Measurements from ENCODE around the gene RASGEF1C. TPM values are rescaled to one million over a fixed set of nuclear protein-coding genes. Genes with fewer than 3 reads are reported as not detected.
A peak's percentile ranks its signal among the peaks of the same experiment; 100 is the strongest.

The RASGEF1C gene
- total RNA-seq, 2 experiments from 2014 or later = not detected

GRCh38 chr5:180138214-180138975, 70.6 kb downstream of the RASGEF1C start:
- Mint-ChIP-seq H3K4me1 (peaks cover 9% of the 10 kb centered on the region), H3K27ac (no peak overlapping the region), H3K9me3 (no peaks in the 10 kb centered on the region), H3K4me3 (no peak overlapping the region), H3K36me3 (ENCODE audit: low read depth) (no peaks in the 10 kb centered on the region), H3K27me3 (no peaks in the 10 kb centered on the region)
- DNase-seq = no peak
- ChIA-PET CTCF (no interaction called here), POLR2A (no interaction called here)

GRCh38 chr5:180137401-180138213, 71.4 kb downstream of the RASGEF1C start:
- POLR2A ChIA-PET = no interaction called here
- H3K36me3 Mint-ChIP-seq (ENCODE audit: low read depth) = no peaks in the 10 kb centered on the region

GRCh38 chr5:180136630-180137381, 72.2 kb downstream of the RASGEF1C start:
- no peak for DNase-seq
- CTCF ChIA-PET = no interaction called here
- no peak overlapping the region for H3K4me3 Mint-ChIP-seq

More at GRCh38 chr5:180137401-180138213, 71.4 kb downstream of the RASGEF1C start:
- Mint-ChIP-seq H3K9me3 (no peaks in the 10 kb centered on the region), H3K27ac (no peak overlapping the region), H3K4me3 (no peak overlapping the region), H3K27me3 (no peaks in the 10 kb centered on the region), H3K4me1 (peaks cover 9% of the 10 kb centered on the region)
- CTCF ChIA-PET = no interaction called here
- no peak for DNase-seq

GRCh38 chr5:180135967-180136629, 72.9 kb downstream of the RASGEF1C start:
- Mint-ChIP-seq H3K27ac (no peak overlapping the region), H3K27me3 (no peaks in the 10 kb centered on the region), H3K36me3 (ENCODE audit: low read depth) (no peaks in the 10 kb centered on the region), H3K4me1 (peaks cover 9% of the 10 kb centered on the region), H3K4me3 (no peak overlapping the region), H3K9me3 (no peaks in the 10 kb centered on the region)
- DNase-seq = no peak
- CTCF ChIA-PET = interaction anchor here (1.0 kb wide), 1 partner anchor 73 kb away, joined by 3 read pairs; the partner anchor contains the start of gene RASGEF1C
- POLR2A ChIA-PET = no interaction called here

More at GRCh38 chr5:180136630-180137381, 72.2 kb downstream of the RASGEF1C start:
- POLR2A ChIA-PET = no interaction called here
- Mint-ChIP-seq H3K9me3 (no peaks in the 10 kb centered on the region), H3K27me3 (no peaks in the 10 kb centered on the region), H3K4me1 (peaks cover 9% of the 10 kb centered on the region), H3K36me3 (ENCODE audit: low read depth) (no peaks in the 10 kb centered on the region), H3K27ac (no peak overlapping the region)

- H3K4me3 Mint-ChIP-seq = no peak overlapping the region
- DNase-seq = no peak
- ChIA-PET POLR2A (no interaction called here), CTCF (interaction anchor here (1.0 kb wide), 1 partner anchor 73 kb away, joined by 3 read pairs; the partner anchor contains the start of gene RASGEF1C)
- H3K27me3 Mint-ChIP-seq = no peaks in the 10 kb centered on the region
- H3K4me1 Mint-ChIP-seq = peaks cover 9% of the 10 kb centered on the region
- peak overlapping the region; percentile 10 for H3K27ac Mint-ChIP-seq
- no peaks in the 10 kb centered on the region for H3K9me3 Mint-ChIP-seq
- H3K36me3 Mint-ChIP-seq (ENCODE audit: low read depth) = no peaks in the 10 kb centered on the region
These were observed 73.7 kb downstream of the RASGEF1C start for GRCh38 chr5:180135128-180135955.

GRCh38 chr5:180133971-180134508, 75.0 kb downstream of the RASGEF1C start:
- H3K4me3 Mint-ChIP-seq = no peak overlapping the region
- no peak for DNase-seq
- no peak overlapping the region for H3K27ac Mint-ChIP-seq
- no peaks in the 10 kb centered on the region for H3K36me3 Mint-ChIP-seq (ENCODE audit: low read depth)
- H3K4me1 Mint-ChIP-seq = peaks cover 9% of the 10 kb centered on the region
- POLR2A ChIA-PET = no interaction called here
- CTCF ChIA-PET = no interaction called here
- no peaks in the 10 kb centered on the region for H3K9me3 Mint-ChIP-seq
- H3K27me3 Mint-ChIP-seq = no peaks in the 10 kb centered on the region

- no peaks in the 10 kb centered on the region for H3K36me3 Mint-ChIP-seq (ENCODE audit: low read depth)
- peaks cover 9% of the 10 kb centered on the region for H3K4me1 Mint-ChIP-seq
- DNase-seq = no peak
- ChIA-PET CTCF (no interaction called here), POLR2A (no interaction called here)
- H3K27ac Mint-ChIP-seq = no peak overlapping the region
- no peaks in the 10 kb centered on the region for H3K27me3 Mint-ChIP-seq
- no peaks in the 10 kb centered on the region for H3K9me3 Mint-ChIP-seq
- no peak overlapping the region for H3K4me3 Mint-ChIP-seq
These were observed 75.5 kb downstream of the RASGEF1C start for GRCh38 chr5:180133551-180133950.

GRCh38 chr5:180133060-180133459, 76.0 kb downstream of the RASGEF1C start:
- Mint-ChIP-seq H3K9me3 (no peaks in the 10 kb centered on the region), H3K36me3 (ENCODE audit: low read depth) (no peaks in the 10 kb centered on the region), H3K27ac (no peak overlapping the region), H3K27me3 (no peaks in the 10 kb centered on the region), H3K4me3 (no peak overlapping the region), H3K4me1 (peaks cover 9% of the 10 kb centered on the region)
- POLR2A ChIA-PET = no interaction called here
- CTCF ChIA-PET = no interaction called here
- DNase-seq = no peak

- ChIA-PET CTCF (interaction anchor here (0.6 kb wide), 1 partner anchor 372 kb away, joined by 3 read pairs; no protein-coding TSS in a partner anchor), POLR2A (no interaction called here)
- peaks cover 9% of the 10 kb centered on the region for H3K4me1 Mint-ChIP-seq
- no peak overlapping the region for H3K27ac Mint-ChIP-seq
- DNase-seq = peak; percentile 5
- no peak overlapping the region for H3K4me3 Mint-ChIP-seq
- H3K36me3 Mint-ChIP-seq (ENCODE audit: low read depth) = no peaks in the 10 kb centered on the region
- no peaks in the 10 kb centered on the region for H3K9me3 Mint-ChIP-seq
- peaks cover 5% of the 10 kb centered on the region for H3K27me3 Mint-ChIP-seq
These were observed 77.9 kb downstream of the RASGEF1C start for GRCh38 chr5:180130876-180131740.

- H3K9me3 Mint-ChIP-seq = no peaks in the 10 kb centered on the region
- DNase-seq = peak; percentile 2
- no peak overlapping the region for H3K4me3 Mint-ChIP-seq
- no peaks in the 10 kb centered on the region for H3K36me3 Mint-ChIP-seq (ENCODE audit: low read depth)
- H3K4me1 Mint-ChIP-seq = peaks cover 7% of the 10 kb centered on the region
- H3K27me3 Mint-ChIP-seq = peaks cover 5% of the 10 kb centered on the region
- CTCF ChIA-PET = no interaction called here
- POLR2A ChIA-PET = no interaction called here
- no peak overlapping the region for H3K27ac Mint-ChIP-seq
These were observed 78.6 kb downstream of the RASGEF1C start for GRCh38 chr5:180130291-180130869.

All from activated CD4-positive, alpha-beta T cell treated with anti-CD3 and anti-CD28 coated beads, Interleukin-2, amount 10 ng/mL, durations not matched to agents 7 days and 5 days (primary cell).